Adrenal gland (tissue), 5 donors: ENCODE results near the gene MDC1.

ENCODE experiments used
- POLR2A ChIP-seq, 2 donors: fragments of 450-650 bp; IDR thresholded peaks; one replicate each; pipeline ENCODE4 v1.6.1; 2017; ENCODE audit warnings: antibody characterized with exemption in 2 of 2, mild to moderate bottlenecking in 2 of 2, moderate library complexity in 1 of 2
- TF ChIP-seq, protein P1 (sequence below), 6 experiments: fragments of 450-650 bp in 4 of 6; fragments of 200-600 bp in 2 of 6; sonication (generic) in 1 of 6; IDR thresholded peaks; 1 replicate in 5 of 6; 2 replicates in 1 of 6; pipeline versions ENCODE4 v1.5.1 to v1.8.0; 2016 to 2021; ENCODE audit warnings: antibody characterized with exemption in 6 of 6, mild to moderate bottlenecking in 2 of 6, moderate library complexity in 1 of 6
- donor health status: DM: no; HTN: no; CAD: no.

DNA sequence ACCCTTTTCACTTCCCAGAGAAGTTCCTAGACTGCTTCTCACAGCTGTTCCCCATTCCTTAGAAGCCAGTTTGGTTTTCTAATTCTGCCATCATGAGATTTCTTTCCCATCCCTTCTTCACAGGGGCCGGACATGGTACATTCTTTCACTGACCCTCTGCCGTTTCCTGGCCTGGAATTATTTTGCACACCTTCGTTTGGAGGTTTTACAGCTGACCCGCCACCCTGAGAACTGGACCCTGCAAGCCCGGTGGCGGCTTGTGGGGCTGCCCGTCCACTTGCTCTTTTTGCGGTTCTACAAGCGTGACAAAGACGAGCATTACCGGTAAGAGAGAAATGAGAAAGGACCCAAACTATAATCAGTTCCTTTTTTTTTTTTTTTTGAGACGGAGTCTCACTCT is 65.9 kb downstream of the MDC1 start:
- TF ChIP-seq, protein P1, sequence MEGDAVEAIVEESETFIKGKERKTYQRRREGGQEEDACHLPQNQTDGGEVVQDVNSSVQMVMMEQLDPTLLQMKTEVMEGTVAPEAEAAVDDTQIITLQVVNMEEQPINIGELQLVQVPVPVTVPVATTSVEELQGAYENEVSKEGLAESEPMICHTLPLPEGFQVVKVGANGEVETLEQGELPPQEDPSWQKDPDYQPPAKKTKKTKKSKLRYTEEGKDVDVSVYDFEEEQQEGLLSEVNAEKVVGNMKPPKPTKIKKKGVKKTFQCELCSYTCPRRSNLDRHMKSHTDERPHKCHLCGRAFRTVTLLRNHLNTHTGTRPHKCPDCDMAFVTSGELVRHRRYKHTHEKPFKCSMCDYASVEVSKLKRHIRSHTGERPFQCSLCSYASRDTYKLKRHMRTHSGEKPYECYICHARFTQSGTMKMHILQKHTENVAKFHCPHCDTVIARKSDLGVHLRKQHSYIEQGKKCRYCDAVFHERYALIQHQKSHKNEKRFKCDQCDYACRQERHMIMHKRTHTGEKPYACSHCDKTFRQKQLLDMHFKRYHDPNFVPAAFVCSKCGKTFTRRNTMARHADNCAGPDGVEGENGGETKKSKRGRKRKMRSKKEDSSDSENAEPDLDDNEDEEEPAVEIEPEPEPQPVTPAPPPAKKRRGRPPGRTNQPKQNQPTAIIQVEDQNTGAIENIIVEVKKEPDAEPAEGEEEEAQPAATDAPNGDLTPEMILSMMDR (IDR thresholded peaks at IDR 0.05) = no peak
- TF ChIP-seq POLR2A (IDR thresholded peaks at IDR 0.05) = no peak
